ENCODE results near the gene C3orf20.

C3orf20 gene

DNA sequence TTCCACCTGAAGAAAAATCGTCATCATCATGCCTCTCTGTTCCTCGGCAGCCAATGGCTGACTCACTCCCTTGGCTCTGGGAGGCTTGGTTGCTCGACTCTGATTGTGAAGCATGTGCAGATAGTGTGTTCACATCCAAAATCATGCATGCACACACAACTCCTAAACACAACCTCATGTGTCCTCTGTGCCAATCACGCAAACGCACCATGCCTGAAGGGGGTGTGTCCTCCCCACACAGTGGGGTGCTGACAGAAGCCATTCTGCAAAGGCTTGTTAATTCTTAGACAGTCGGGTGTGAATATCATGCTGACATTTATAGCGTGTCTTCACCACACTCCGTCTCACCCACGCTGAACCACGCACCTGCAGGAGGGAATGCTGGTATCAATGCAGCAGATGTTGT lies 34.8 kb upstream of the C3orf20 start:
- TF ChIP-seq, protein P1, sequence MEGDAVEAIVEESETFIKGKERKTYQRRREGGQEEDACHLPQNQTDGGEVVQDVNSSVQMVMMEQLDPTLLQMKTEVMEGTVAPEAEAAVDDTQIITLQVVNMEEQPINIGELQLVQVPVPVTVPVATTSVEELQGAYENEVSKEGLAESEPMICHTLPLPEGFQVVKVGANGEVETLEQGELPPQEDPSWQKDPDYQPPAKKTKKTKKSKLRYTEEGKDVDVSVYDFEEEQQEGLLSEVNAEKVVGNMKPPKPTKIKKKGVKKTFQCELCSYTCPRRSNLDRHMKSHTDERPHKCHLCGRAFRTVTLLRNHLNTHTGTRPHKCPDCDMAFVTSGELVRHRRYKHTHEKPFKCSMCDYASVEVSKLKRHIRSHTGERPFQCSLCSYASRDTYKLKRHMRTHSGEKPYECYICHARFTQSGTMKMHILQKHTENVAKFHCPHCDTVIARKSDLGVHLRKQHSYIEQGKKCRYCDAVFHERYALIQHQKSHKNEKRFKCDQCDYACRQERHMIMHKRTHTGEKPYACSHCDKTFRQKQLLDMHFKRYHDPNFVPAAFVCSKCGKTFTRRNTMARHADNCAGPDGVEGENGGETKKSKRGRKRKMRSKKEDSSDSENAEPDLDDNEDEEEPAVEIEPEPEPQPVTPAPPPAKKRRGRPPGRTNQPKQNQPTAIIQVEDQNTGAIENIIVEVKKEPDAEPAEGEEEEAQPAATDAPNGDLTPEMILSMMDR (IDR thresholded peaks at IDR 0.05; ENCODE audit: borderline replicate concordance, control extremely low read depth, extremely low read depth, insufficient read depth, missing control alignments): no peak
- DNase-seq (ENCODE audit: low spot score): no peak
- in situ Hi-C loops (cut with MboI; ENCODE audit: low sequenced_read_pairs, unreplicated experiment): no loop called here

DNA sequence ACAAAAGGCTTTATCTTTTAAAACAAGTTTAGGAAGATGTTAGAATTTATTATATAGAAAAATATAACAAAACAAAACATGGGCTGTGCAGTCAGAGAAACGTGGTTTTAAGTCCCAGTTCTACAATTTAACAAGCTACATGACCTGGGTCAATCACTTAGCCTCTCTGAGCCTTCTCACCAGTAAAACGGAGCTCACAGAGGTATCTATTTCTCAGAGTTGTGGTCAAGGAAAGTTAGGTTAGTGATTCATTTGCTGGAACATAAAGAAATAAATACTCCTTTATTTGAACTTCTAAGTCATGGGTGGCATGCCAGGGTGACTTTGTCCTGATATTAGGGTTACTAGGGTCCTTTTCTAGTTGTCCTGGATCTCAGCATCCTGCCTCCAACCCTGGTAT lies 34.2 kb upstream of the C3orf20 start:
- in situ Hi-C loops (cut with MboI; ENCODE audit: low sequenced_read_pairs, unreplicated experiment): no loop called here
- DNase-seq (ENCODE audit: low spot score): no peak
- TF ChIP-seq, protein P1 (IDR thresholded peaks at IDR 0.05; ENCODE audit: borderline replicate concordance, control extremely low read depth, extremely low read depth, insufficient read depth, missing control alignments): no peak

DNA sequence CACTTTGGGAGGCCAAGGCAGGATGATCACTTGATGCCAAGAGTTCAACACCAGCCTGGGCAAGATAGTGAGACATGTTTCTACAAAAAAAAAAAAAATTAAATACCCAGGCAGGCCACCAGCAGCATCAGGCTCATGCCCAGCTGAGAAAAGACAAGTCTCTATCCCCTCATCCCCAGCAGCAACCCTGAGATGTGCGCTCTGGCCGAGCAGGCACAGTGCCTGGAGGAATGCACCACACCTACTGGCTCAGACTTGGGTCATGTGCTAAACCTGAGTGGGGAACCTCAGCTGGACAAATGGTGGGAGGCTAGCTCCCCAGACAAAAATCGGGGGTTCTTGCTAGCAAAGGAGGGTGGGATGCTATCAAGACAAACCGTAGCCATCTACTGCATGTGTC lies 33.6 kb upstream of the C3orf20 start:
- in situ Hi-C loops (cut with MboI; ENCODE audit: low sequenced_read_pairs, unreplicated experiment): no loop called here
- no peak for DNase-seq (ENCODE audit: low spot score)
- TF ChIP-seq, protein P1 (IDR thresholded peaks at IDR 0.05; ENCODE audit: borderline replicate concordance, control extremely low read depth, extremely low read depth, insufficient read depth, missing control alignments): no peak

DNA sequence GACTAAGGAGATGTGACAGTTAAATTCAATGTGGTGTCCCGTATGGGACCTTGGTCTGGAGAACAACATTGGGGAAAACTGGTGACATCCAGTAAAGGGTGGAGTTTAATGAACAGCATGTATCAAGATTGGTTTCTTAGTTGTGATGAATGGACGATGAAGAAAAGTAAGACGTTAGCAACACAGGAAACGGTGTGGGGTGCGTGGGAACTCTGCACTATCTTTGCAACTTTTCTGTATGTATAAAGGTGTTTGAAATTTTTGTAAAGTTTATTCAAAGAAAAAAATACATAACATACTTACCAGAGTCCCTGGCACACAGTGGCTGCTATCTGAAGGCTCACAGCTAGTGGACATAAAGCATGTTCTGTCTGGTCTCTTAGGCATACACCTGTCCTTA lies 29.5 kb upstream of the C3orf20 start:
- DNase-seq (ENCODE audit: low spot score): no peak
- in situ Hi-C loops (cut with MboI; ENCODE audit: low sequenced_read_pairs, unreplicated experiment): no loop called here
- TF ChIP-seq, protein P1 (IDR thresholded peaks at IDR 0.05; ENCODE audit: borderline replicate concordance, control extremely low read depth, extremely low read depth, insufficient read depth, missing control alignments): no peak

DNA sequence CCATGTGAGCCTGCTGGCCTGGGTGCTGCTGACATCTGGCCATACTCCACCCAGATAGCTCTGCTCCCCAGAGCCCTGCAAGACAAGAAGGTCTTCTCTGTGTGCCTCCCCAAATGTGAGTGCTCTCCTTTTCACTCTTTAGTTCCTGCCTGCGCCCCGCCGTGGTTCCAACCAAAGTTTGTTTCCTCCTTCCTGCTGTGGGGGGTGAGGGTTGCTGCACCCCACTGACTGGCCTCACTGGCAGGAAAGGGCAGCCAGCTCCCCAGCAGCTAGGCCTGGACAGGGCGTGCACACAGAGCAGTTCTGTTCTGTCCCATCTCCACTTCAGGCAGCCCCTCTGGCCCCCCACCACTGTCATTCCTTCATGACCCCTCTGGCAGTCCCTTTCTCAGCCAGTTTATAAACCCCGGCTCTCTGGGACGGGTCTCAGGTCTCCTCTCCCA lies 28.8 kb upstream of the C3orf20 start:
- in situ Hi-C loops (cut with MboI; ENCODE audit: low sequenced_read_pairs, unreplicated experiment): no loop called here
- DNase-seq (ENCODE audit: low spot score): no peak
- TF ChIP-seq, protein P1 (IDR thresholded peaks at IDR 0.05; ENCODE audit: borderline replicate concordance, control extremely low read depth, extremely low read depth, insufficient read depth, missing control alignments): no peak

DNA sequence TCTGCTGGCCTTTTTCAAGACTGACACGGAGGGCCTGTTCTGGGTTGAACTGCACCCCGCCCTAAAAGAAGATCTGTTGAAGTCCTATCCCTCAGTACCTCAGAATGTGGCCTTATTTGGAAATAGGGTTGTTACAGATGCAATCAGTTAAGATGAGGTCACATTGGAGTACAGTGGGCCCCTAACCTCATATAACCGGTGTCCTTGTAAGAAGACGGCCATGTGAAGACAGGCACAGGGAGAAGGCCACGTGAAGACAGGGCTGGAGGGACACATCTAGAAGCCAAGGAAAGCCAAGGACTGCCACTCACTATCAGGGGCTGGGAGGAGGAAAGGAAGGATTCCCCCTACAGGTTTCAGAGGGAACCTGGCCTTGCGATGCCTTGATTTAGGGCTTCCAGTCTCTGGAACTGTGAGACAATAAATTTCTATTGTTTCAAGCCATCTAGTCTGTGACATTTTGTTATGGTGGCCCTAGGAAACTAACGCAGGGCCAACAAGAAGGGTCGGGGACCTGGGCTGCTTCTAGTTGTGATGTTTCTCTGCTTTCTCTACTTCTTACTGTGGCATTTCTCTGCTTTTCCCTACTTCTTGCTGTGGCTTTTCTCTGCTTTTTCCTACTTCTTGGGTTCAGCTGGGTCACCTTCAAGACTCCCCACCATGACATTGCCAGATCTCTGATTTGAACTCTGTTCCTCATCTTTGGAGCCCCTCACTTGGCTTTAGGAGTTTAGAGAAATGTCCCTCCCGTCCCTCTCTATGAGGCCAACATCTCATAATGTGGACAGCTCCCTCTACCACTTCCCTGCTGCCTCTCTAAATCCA lies 28.1 kb upstream of the C3orf20 start:
- no peak for DNase-seq (ENCODE audit: low spot score)
- TF ChIP-seq, protein P1 (IDR thresholded peaks at IDR 0.05; ENCODE audit: borderline replicate concordance, control extremely low read depth, extremely low read depth, insufficient read depth, missing control alignments): no peak
- in situ Hi-C loops (cut with MboI; ENCODE audit: low sequenced_read_pairs, unreplicated experiment): no loop called here

Measured in GM13976 (cell line).